Heart right ventricle (tissue), 16 donors: Measurements from ENCODE around the gene COX7A2L. TPM values are rescaled to one million over a fixed set of nuclear protein-coding genes. Genes with fewer than 3 reads are reported as not detected.

Experiments used
- ATAC-seq, 8 donors: fragments of 200-7000 bp; cut with Tn5 transposase; one replicate each; pipeline ENCODE4 v1.9.1; 2020; ENCODE audit warnings: mild to moderate bottlenecking in 8 of 8, moderate library complexity in 8 of 8, moderate number of reproducible peaks in 1 of 8
- DNase-seq, 2 donors: peaks; one replicate each; pipeline ENCODE4 v3.0.0-alpha.2; 2020
- H3K27ac ChIP-seq, 10 donors: fragments of 200-600 bp; sonication (generic) in 2 of 10; one replicate each; pipeline versions ENCODE4 v1.5.0 to v1.8.0; 2020 to 2022; ENCODE audit warnings: mild to moderate bottlenecking in 3 of 10
- H3K27me3 ChIP-seq, 7 donors: fragments of 200-600 bp; one replicate each; pipeline ENCODE4 v1.8.0; 2021 to 2022; ENCODE audit warnings: mild to moderate bottlenecking in 2 of 7
- H3K36me3 ChIP-seq, 9 donors: fragments of 200-600 bp; sonication (generic) in 1 of 9; one replicate each; pipeline versions ENCODE4 v1.5.0 to v1.8.0; 2020 to 2022; ENCODE audit warnings: mild to moderate bottlenecking in 2 of 9
- H3K4me1 ChIP-seq, 9 donors: fragments of 200-600 bp; sonication (generic) in 1 of 9; one replicate each; pipeline versions ENCODE4 v1.5.0 to v1.8.0; 2020 to 2022; ENCODE audit warnings: mild to moderate bottlenecking in 4 of 9
- H3K4me3 ChIP-seq, 10 donors: fragments of 200-600 bp; sonication (generic) in 2 of 10; one replicate each; pipeline versions ENCODE4 v1.5.0 to v1.8.0; 2020 to 2022; ENCODE audit warnings: mild to moderate bottlenecking in 7 of 10, moderate library complexity in 2 of 10
- H3K9me3 ChIP-seq, 11 donors: fragments of 200-600 bp in 10 of 11; sonication (generic) in 2 of 11; one replicate each; pipeline versions ENCODE4 v1.5.0 to v1.8.0; 2013 to 2022; ENCODE audit warnings: mild to moderate bottlenecking in 2 of 11, control low read depth in 1 of 11, moderate library complexity in 1 of 11
- WGBS, 2 donors: extraction: QIAGEN DNeasy Blood & Tissue Kit; methylation state at CpG; one replicate each; pipeline ENCODE4 v1.1.7; 2013; ENCODE audit warnings: inconsistent platforms in 1 of 2; 5-methylcytosine and 5-hydroxymethylcytosine counted together
- intact Hi-C, 10 donors: fragments of 100-400 bp; cut with DNase I; formaldehyde crosslinking; loops; one replicate each; pipeline versions ENCODE4 v1.11.1 to v1.14.2; 2022
- polyA plus RNA-seq, 2 donors: library from polyadenylated mRNA; stranded (reverse); fragments of 200-250 nt; gene quantifications; one replicate each; pipeline ENCODE4 v1.2.3, GENCODE V29; 2013
- total RNA-seq, 10 donors: library from RNA; stranded (reverse); fragmentation: NEBNext Ultra II Directional in 3 of 10; extraction: Animal tissue kit (Norgen Biotek cat#: 25700) in 3 of 10; gene quantifications; one replicate each; pipeline versions ENCODE4 v1.2.1 to v1.2.4, GENCODE V29; 2021 to 2023
- TF ChIP-seq, protein P1 (sequence below), 9 donors: fragments of 200-600 bp; sonication (generic) in 2 of 9; IDR thresholded peaks; one replicate each; pipeline versions ENCODE4 v1.5.0 to v1.8.0; 2021 to 2022; ENCODE audit warnings: antibody characterized with exemption in 9 of 9, mild to moderate bottlenecking in 5 of 9, moderate library complexity in 1 of 9
- donor health status: Arrhythmogenic right ventricular cardiomyopathy.
- donor health status: ischemic (EF 13 %, LVEDD 7.1; RV severe dilation, severe dysfunction).
- donor health status: healthy with polysubstance abuse.
- donor health status: DM: no; HTN: yes; CAD: no.
- donor health status: DM: no; HTN: no; CAD: no.
- donor health status: ischemic (EF 25% LVEDD 6.9; RV normal size, moderate dysfunction).
- donor health status: ischemic (EF 25% LVEDD 5.7; RV mildly dilated, moderate dysfunction).
- donor health status: healthy.
- donor health status: DM: yes; HTN: yes; CAD: no.
- donor health status: Ischemic cardiomyopathy.
- donor health status: ischemic (EF 35%, LVEDD 5.7; RV mildly dilated, moderate dysfunction).
- donor health status: nonischemic (EF 11% LVEDD 7.7; RV severe dilation, severe dysfunction).
- donor health status: DM: yes; HTN: yes; CAD: no.
- donor health status: PGD.
- donor health status: ischemic (EF 29% LVEDD 5.4; RV normal size, mild dysfunction).
- donor health status: nonischemic (EF 23%, LVEDD 6.1; RV moderate dilation, normal function).

COX7A2L gene
- total and polyA plus RNA-seq, 12 donors: 36.4 to 141 (median 106) TPM

DNA sequence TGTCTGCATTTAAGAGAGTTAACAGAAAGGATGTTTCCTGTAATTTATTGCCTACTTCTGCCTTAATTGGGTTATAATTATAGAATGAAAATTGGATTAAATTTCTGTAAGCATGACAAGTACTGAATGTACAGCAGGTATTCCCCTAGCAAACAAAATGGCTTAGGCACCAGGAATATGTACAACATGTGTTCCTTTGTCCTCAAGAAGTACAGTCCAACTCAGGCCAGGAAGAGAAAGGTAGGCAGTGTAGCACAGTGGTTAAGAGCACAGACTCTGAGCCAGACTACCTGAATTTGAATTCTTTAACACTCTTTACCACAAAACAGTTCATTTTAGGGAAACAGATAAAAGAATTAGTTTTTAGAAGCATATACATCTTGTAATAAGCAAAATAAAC is 43.1 kb downstream of the COX7A2L start:
- Histone ChIP-seq H3K36me3 (peaks cover 0 to 75% (median 4%) of the 10 kb centered on the region in 9 donors), H3K4me1 (peaks cover 0 to 15% (median 0%) of the 10 kb centered on the region in 9 donors), H3K27me3 (no peaks in the 10 kb centered on the region), H3K4me3 (no peak overlapping the region), H3K9me3 (no peaks in the 10 kb centered on the region), H3K27ac (no peak overlapping the region)
- DNase-seq (no peak), ATAC-seq (no peak)
- TF ChIP-seq, protein P1, sequence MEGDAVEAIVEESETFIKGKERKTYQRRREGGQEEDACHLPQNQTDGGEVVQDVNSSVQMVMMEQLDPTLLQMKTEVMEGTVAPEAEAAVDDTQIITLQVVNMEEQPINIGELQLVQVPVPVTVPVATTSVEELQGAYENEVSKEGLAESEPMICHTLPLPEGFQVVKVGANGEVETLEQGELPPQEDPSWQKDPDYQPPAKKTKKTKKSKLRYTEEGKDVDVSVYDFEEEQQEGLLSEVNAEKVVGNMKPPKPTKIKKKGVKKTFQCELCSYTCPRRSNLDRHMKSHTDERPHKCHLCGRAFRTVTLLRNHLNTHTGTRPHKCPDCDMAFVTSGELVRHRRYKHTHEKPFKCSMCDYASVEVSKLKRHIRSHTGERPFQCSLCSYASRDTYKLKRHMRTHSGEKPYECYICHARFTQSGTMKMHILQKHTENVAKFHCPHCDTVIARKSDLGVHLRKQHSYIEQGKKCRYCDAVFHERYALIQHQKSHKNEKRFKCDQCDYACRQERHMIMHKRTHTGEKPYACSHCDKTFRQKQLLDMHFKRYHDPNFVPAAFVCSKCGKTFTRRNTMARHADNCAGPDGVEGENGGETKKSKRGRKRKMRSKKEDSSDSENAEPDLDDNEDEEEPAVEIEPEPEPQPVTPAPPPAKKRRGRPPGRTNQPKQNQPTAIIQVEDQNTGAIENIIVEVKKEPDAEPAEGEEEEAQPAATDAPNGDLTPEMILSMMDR (IDR thresholded peaks at IDR 0.05): no peak
- intact Hi-C loops: no loop called here

DNA sequence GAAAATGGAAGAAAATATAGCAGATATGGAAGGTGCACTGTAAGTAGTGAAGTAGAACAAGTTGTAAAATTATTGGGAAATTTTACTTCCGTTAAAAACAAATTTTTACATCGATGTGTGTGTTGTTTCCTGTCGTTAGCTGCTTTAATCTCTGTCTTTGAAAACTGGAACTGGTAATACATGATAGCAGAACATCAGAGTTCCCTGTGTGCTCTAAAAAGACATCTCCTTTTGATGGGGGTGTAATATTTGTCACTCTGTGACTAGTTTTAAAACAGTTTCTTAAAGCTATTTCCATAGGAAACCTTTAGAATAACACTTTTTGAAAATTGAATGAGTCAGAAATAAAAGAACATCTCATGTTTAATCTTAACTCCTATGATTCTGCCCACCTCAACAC is 43.5 kb downstream of the COX7A2L start:
- H3K27me3 ChIP-seq: no peaks in the 10 kb centered on the region
- 87 to 95% methylated on average over 3 of the region's 3 CpGs for WGBS, 2 donors
- intact Hi-C loops: no loop called here
- ATAC-seq (no peak), DNase-seq (no peak)
- no peak overlapping the region for H3K27ac ChIP-seq
- peaks cover 0 to 75% (median 4%) of the 10 kb centered on the region in 9 donors for H3K36me3 ChIP-seq
- H3K4me3 ChIP-seq: no peak overlapping the region
- no peaks in the 10 kb centered on the region for H3K9me3 ChIP-seq
- H3K4me1 ChIP-seq: peaks cover 0 to 15% (median 0%) of the 10 kb centered on the region in 9 donors
- TF ChIP-seq, protein P1 (IDR thresholded peaks at IDR 0.05): no peak

DNA sequence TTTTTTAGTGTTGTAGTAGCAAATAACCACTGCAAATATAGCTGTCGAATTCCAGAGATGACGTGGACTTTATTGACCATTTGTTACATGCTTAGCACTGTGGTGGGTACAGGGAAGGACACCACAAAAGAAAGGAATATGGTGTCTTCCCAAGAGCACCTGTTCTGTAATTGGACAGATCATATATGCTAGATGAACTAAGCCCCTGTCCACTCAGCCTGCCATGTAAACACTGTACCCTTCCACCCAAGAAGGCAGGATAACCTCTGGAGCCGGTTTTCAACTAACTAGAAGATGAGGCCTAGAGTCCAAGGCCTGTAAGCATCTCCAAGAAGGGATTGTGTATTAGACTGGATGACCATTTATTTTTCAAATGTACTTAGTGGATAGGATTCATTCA is 44.1 kb downstream of the COX7A2L start:
- H3K4me1 ChIP-seq: peaks cover 0 to 15% (median 0%) of the 10 kb centered on the region in 9 donors
- intact Hi-C loops: no loop called here
- peaks cover 0 to 77% (median 4%) of the 10 kb centered on the region in 9 donors for H3K36me3 ChIP-seq
- no peak for DNase-seq
- TF ChIP-seq, protein P1 (IDR thresholded peaks at IDR 0.05): no peak
- H3K4me3 ChIP-seq: no peak overlapping the region
- 65 to 97% methylated on average over 3 of the region's 3 CpGs for WGBS, 2 donors
- no peak for ATAC-seq
- no peaks in the 10 kb centered on the region for H3K9me3 ChIP-seq
- H3K27ac ChIP-seq: no peak overlapping the region
- H3K27me3 ChIP-seq: no peaks in the 10 kb centered on the region

DNA sequence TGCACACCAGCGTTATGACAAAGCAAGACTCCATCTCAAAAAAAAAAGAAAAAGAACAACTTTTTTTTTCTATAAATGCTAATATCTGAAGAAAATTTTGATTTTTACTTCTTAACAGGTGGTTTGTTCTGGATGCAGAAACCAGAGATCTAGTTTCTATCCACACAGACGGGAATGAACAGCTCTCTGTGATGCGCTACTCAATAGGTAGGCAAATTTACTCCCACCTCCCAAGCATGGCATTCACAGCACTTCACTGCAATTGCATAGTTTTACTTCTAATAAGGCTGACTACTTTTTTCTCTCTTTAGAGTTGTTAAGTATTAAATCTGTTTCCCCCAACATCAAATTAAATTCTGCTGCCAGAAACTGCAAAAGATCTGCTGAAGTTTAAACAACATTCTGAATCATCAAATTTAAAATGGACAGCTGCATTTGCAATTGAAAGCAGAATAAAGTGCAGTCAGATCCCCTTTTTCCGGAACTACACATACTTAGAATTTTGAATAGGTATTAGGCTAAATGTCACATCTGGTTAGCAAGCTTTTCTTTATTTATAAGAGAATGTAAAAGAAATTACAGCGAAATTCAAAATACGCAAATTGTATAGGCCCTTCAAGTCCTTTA is 45.1 kb downstream of the COX7A2L start:
- TF ChIP-seq, protein P1 (IDR thresholded peaks at IDR 0.05): no peak
- intact Hi-C loops: no loop called here
- H3K4me1 ChIP-seq: peaks cover 0 to 15% (median 0%) of the 10 kb centered on the region in 9 donors
- peak overlapping the region in 1 of 10 donors; percentile 51 for H3K27ac ChIP-seq
- H3K4me3 ChIP-seq: no peak overlapping the region
- DNase-seq: no peak
- H3K36me3 ChIP-seq: peaks cover 0 to 75% (median 4%) of the 10 kb centered on the region in 9 donors
- ATAC-seq: no peak
- H3K27me3 ChIP-seq: no peaks in the 10 kb centered on the region
- 97 to 99% methylated on average over 6 of the region's 6 CpGs for WGBS, 2 donors
- H3K9me3 ChIP-seq: no peaks in the 10 kb centered on the region
